OCI-LY3 (cell line): ENCODE measurements around the gene RABL2A.
"Not testable (repeated sequence)": the region's sequence is repeated elsewhere in the genome, so short reads cannot be mapped to it uniquely, and the experiment has no call there.

ENCODE experiments used
- CTCF ChIP-seq: fragments of 200-600, 300-600 bp; sonication (generic); IDR thresholded peaks from 2 replicates; pipeline ENCODE4 v1.5.1; 2014; ENCODE audit warnings: antibody characterized with exemption, low read length, low read depth
- EZH2phosphoT487 ChIP-seq: fragments of 200-600 bp; shearing (Covaris generic); IDR thresholded peaks from 2 replicates; pipeline ENCODE4 v1.6.1; 2018; ENCODE audit warnings: antibody characterized with exemption, mixed run types, low read depth

- not testable (repeated sequence) for TF ChIP-seq CTCF, EZH2phosphoT487
Measured at GRCh38 chr2:113593280-113593679, 33.8 kb upstream of the RABL2A start.
